Fibroblast of villous mesenchyme (primary cell): Measurements from ENCODE around the gene ADD3. TPM values are rescaled to one million over a fixed set of nuclear protein-coding genes. Genes with fewer than 3 reads are reported as not detected.

Experiments
- DNase-seq: peaks from one replicate; pipeline ENCODE4 v3.0.0-alpha.2; 2010; ENCODE audit warnings: low read depth
- H3K4me3 ChIP-seq: 2 replicates; pipeline ENCODE4 v1.5.1; 2011; ENCODE audit warnings: low read depth, mild to moderate bottlenecking, low read length
- total RNA-seq: library from RNA; depleted of rRNA; stranded (reverse); fragments of >200 nt; gene quantifications from 2 replicates; pipeline ENCODE4 v1.2.3, GENCODE V29; 2012
- TF ChIP-seq, protein P1 (sequence below): IDR thresholded peaks from 2 replicates; pipeline ENCODE4 v1.5.1; 2012; ENCODE audit warnings: low read depth, mild to moderate bottlenecking, low read length; ENCODE audit not compliant: insufficient read depth

The ADD3 gene
- total RNA-seq, 1 donor: 97.6 TPM

DNA sequence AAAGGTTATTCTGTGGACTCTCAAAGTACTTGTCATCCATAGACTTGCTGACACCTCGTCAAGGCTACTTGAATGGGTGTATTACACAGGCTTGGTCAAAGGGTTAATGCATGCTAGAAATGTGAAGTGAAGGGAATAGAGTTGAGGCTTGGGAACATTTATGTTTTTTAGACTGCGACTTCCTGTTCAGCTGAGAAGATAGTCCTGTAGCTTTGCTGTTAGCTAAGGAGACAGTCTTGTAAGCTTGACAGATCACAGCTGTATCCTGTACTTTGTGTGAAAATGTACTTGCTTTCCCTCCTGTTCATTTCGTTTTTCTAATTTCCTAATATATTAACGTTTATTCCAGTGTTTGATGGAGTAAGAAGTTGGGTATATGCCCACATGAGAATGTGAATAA is 52.1 kb downstream of the ADD3 start:
- no peak overlapping the region for H3K4me3 ChIP-seq
- DNase-seq: peak; percentile 75
- TF ChIP-seq, protein P1, sequence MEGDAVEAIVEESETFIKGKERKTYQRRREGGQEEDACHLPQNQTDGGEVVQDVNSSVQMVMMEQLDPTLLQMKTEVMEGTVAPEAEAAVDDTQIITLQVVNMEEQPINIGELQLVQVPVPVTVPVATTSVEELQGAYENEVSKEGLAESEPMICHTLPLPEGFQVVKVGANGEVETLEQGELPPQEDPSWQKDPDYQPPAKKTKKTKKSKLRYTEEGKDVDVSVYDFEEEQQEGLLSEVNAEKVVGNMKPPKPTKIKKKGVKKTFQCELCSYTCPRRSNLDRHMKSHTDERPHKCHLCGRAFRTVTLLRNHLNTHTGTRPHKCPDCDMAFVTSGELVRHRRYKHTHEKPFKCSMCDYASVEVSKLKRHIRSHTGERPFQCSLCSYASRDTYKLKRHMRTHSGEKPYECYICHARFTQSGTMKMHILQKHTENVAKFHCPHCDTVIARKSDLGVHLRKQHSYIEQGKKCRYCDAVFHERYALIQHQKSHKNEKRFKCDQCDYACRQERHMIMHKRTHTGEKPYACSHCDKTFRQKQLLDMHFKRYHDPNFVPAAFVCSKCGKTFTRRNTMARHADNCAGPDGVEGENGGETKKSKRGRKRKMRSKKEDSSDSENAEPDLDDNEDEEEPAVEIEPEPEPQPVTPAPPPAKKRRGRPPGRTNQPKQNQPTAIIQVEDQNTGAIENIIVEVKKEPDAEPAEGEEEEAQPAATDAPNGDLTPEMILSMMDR: no peak

DNA sequence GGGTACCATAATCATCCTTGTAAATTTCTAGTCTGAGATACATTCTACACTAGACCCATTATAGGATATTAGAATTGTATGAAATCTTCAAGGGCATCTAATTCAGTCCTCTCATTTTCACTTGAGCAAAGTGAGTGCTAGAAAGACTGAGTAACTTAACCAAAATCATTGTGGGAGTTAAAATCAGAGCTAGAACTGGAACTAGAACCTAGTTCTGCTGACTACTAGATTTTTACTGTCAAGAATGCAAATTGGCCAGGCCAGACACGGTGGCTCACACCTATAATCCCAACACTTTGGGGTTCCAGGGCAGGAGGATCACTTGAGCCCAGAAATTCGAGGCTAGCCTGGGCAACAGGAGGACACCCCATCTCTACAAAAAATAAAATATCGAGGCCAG is 53.9 kb downstream of the ADD3 start:
- DNase-seq: no peak
- H3K4me3 ChIP-seq: no peak overlapping the region
- TF ChIP-seq, protein P1: no peak

DNA sequence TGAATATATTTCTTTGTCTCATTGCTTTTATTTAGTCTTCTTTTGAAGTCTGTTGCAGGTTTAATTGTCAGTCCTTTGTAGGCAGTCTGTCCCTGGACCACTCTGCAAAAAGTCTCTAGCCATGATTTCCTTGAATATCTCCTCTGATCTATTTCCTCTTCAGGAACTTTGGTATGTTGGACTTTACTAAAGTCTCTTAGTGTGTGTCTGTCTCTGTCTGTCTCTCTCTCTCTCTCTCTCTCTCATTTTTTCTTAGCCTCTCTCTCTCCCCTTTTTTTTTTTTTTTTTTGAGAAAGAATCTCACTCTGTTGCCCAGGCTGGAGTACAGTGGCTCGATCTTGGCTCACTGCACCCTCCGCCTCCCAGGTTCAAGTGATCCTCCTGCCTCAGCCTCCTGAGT is 57.5 kb downstream of the ADD3 start:
- H3K4me3 ChIP-seq: no peak overlapping the region
- TF ChIP-seq, protein P1: no peak
- DNase-seq: no peak

DNA sequence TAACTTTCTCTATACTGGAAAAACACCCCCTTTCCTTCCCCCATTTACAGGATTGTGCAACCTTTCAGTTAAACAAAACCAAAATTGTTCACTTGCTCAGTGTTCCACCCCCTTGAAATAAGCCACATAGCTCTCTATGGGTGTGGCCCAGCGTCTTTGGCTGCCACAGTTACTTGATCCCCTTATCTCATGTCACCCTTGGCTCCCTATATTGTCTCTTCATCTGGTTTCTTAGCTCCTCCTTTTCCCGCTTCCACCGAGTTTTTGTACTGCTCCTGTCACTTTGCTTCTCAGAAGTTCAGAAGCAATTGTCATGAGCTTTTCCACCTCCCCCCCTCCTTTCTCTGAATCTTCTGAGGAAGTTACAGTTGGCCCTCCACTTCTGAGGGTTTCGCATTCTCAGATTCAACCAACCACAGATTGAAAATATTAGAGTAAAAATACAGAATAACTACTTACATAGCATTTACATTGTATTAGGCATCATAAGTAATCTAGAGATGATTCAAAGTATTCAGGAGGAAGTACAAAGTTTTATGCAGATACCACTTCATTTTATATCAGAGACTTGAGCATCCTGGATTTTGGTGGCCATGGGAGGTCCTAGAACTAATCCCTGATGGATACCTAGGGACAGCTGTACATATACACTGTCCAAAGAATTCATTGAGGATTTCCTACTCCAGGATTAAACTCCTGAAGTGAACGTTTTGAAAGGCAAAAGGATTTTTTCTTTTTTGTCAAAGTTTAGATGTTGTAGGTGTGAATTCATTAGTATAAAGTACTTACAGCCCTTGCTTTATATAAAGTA is 60.4 kb downstream of the ADD3 start:
- DNase-seq: peak; percentile 23
- TF ChIP-seq, protein P1: no peak
- no peak overlapping the region for H3K4me3 ChIP-seq

DNA sequence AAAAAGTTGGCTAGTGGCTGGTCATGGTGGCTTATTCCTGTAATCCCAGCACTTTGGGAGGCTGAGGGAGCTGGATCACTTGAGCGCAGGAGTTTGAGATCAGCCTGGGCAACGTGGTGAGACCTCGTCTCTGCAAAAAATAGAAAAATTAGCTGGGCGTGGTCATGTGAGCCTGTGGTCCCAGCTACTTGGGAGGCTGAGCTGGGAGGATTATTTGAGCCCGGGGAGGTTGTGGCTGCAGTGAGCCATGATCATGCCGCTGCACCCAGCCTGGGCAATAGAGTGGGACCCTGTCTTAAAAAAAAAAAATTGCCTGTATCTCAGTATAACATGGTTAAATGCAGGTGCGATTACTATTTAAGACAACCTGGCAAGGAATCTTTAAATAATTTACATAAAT is 61.0 kb downstream of the ADD3 start:
- no peak for DNase-seq
- TF ChIP-seq, protein P1: no peak
- no peak overlapping the region for H3K4me3 ChIP-seq

DNA sequence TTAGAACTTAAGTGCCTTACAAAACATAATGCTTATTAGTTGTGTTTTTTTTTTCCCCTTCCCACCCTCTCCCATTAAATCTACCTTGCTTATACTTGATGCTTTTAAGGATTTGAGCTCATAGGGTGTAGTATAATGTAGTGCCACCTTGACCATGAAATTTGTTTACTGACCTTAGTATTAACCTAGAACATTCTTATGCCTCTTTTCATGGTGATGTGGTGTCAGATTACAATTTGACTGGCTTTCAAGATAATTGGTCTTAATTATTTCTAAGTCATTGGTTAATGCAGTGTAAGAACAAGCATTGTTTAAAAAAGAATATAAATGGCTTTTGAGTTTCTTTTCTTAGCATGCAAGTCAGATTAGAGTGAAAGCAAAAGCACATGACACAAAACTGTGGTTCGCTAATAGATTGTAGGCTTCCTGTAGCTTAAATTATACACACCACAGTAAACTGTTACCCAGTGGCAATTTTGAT is 61.8 kb downstream of the ADD3 start:
- peak; percentile 46 for DNase-seq
- no peak overlapping the region for H3K4me3 ChIP-seq
- TF ChIP-seq, protein P1: no peak
